ENCODE data around the gene ZNF33B. TPM values are rescaled to one million over a fixed set of nuclear protein-coding genes. Genes with fewer than 3 reads are reported as not detected.

ZNF33B gene
- total and polyA plus RNA-seq, 9 of the 15 experiments (the other 6 are each of a cell fraction or from before 2014, with no cell fraction given): 6.9 to 23.9 (median 15.4) TPM

DNA sequence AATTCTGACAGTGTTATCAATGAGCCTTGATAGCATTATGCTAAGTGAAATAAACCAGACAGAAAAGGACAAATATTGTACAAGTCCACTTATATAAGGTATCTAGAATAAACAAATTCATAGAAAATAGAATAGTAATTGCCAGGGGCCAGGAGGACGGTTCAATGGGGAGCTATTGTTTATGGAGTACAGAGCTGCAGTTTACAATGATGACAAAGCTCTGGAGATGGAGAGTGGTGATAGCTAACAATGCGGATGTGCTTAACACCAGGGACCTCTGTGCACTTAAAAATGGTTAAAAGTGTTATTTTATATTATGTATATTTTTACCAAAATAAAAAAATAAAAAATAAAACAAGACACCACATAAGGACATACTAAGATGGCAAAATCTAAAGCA, 46.1 kb upstream of the ZNF33B start:
- CTCF ChIA-PET (ENCODE audit: low intra/inter-chr PET ratio): no interaction called here
- in situ Hi-C loops (cut with MboI) (no loop called here), intact Hi-C loops (cut with micrococcal nuclease) (loop anchor here (5.0 kb wide), 1 partner anchor 37 kb away; no protein-coding TSS in a partner anchor)
- FAIRE-seq: no peak
- Histone ChIP-seq H2AFZ (ENCODE audit: low read depth, low read length) (no peak overlapping the region; the same call in 1 of the 2 replicates), H4K20me1 (replicated peaks; ENCODE audit: control insufficient read depth, insufficient read depth, low read length) (no peaks in the 10 kb centered on the region), H3K27ac (ENCODE audit: extremely low read depth, low read depth, low read length) (no peak overlapping the region), H3K4me3 (no peak overlapping the region), H3K27me3 (ENCODE audit: control insufficient read depth in 2 of 2, insufficient read depth in 2 of 2, low read length in 2 of 2) (no peaks in the 10 kb centered on the region), H3K79me2 (ENCODE audit: control insufficient read depth, insufficient read depth, low read length) (no peaks in the 10 kb centered on the region), H3K9ac (ENCODE audit: insufficient read depth in 1 of 2, low read depth in 2 of 2, low read length in 2 of 2) (no peak overlapping the region), H3K36me3 (ENCODE audit: control insufficient read depth, insufficient read depth, low read length) (no peaks in the 10 kb centered on the region), H3K4me2 (ENCODE audit: insufficient read depth, low read length) (no peak overlapping the region), H3K4me1 (replicated peaks in 1 of 2; ENCODE audit: control insufficient read depth in 2 of 2, insufficient read depth in 2 of 2, low read length in 2 of 2) (peaks cover 0 to 3% of the 10 kb centered on the region in 2 experiments; a peak in 1 of 5 replicates), H3K9me1 (ENCODE audit: control insufficient read depth, insufficient read depth, low read length) (no peaks in the 10 kb centered on the region), H3K9me3 (replicated peaks; ENCODE audit: control insufficient read depth, insufficient read depth, low read depth, low read length) (no peaks in the 10 kb centered on the region)
- POLR2A ChIA-PET: no interaction called here
- no TSS peak for BruUV-seq (replicated peaks)
- DNase-seq (ENCODE audit: extremely low read depth in 1 of 4, low spot score in 3 of 4): no peak
- peak; percentile 80 for ATAC-seq
- WGBS (ENCODE audit: insufficient coverage, low coverage, missing lambda C conversion rate): 11% methylated on average over 2 of the region's 2 CpGs
- no peak for TF ChIP-seq ETS1 (conservative IDR thresholded peaks at IDR 0.05; ENCODE audit: control insufficient read depth, low read depth, low read length)
- TF ChIP-seq SOX6 (IDR thresholded peaks at IDR 0.05): peak; percentile 71
- TF ChIP-seq RCOR1 (IDR thresholded peaks at IDR 0.05; ENCODE audit: borderline replicate concordance in 1 of 2, low read depth in 2 of 2, low read length in 2 of 2): peak in 1 of 2 experiments; percentile 15; a peak in 1 of 4 replicates

DNA sequence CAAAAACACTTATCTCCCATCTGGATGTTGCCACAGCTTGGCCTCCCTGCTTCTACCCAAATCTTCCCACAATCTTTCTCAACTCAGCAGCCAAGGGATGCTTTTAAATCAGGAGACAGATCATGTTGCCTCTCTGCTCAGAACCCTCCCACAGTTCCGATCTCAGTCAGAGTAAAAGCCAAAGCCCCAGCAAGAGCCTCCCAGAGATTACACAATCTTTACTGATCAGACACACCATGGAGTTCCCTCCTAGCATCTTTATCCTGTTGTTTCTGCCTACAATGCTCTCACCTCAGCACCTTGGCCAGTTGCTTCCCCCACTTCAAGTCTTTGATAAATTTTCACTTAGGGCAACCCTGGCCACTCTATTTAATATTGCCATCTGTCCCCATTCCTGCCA, 41.9 kb upstream of the ZNF33B start:
- POLR2A ChIA-PET: no interaction called here
- TF ChIP-seq CEBPB (tag; IDR thresholded peaks at IDR 0.05) (peak; percentile 84), CBFA2T3 (IDR thresholded peaks at IDR 0.05) (peak; percentile 58; the same call in 1 of the 2 replicates), CEBPG (CRISPR knock-in tag; IDR thresholded peaks at IDR 0.05) (no peak), CEBPG (tag; conservative IDR thresholded peaks at IDR 0.05 in 1 of 2, IDR thresholded peaks at IDR 0.05 in 1 of 2) (peak in 1 of 2 experiments; percentile 58; a peak in 1 of 4 replicates), TCF3 (CRISPR knock-in tag; IDR thresholded peaks at IDR 0.05) (0 out of 2 replicates have a peak, but pooled peaks have one; percentile 7)
- TF ChIP-seq, protein P1, sequence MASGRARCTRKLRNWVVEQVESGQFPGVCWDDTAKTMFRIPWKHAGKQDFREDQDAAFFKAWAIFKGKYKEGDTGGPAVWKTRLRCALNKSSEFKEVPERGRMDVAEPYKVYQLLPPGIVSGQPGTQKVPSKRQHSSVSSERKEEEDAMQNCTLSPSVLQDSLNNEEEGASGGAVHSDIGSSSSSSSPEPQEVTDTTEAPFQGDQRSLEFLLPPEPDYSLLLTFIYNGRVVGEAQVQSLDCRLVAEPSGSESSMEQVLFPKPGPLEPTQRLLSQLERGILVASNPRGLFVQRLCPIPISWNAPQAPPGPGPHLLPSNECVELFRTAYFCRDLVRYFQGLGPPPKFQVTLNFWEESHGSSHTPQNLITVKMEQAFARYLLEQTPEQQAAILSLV (tag; IDR thresholded peaks at IDR 0.05): no peak

More for the DNA sequence above, 41.9 kb upstream of the ZNF33B start:
- Histone ChIP-seq H3K27ac (ENCODE audit: extremely low read depth, low read depth, low read length) (no peak overlapping the region), H3K27me3 (ENCODE audit: control insufficient read depth in 2 of 2, insufficient read depth in 2 of 2, low read length in 2 of 2) (no peaks in the 10 kb centered on the region), H3K9me1 (ENCODE audit: control insufficient read depth, insufficient read depth, low read length) (no peaks in the 10 kb centered on the region), H3K9me3 (replicated peaks; ENCODE audit: control insufficient read depth, insufficient read depth, low read depth, low read length) (no peaks in the 10 kb centered on the region), H3K79me2 (ENCODE audit: control insufficient read depth, insufficient read depth, low read length) (no peaks in the 10 kb centered on the region), H3K36me3 (ENCODE audit: control insufficient read depth, insufficient read depth, low read length) (no peaks in the 10 kb centered on the region), H3K4me1 (replicated peaks in 1 of 2; ENCODE audit: control insufficient read depth in 2 of 2, insufficient read depth in 2 of 2, low read length in 2 of 2) (peaks cover 0 to 3% of the 10 kb centered on the region in 2 experiments; a peak in 1 of 5 replicates), H2AFZ (ENCODE audit: low read depth, low read length) (no peak overlapping the region), H3K4me2 (ENCODE audit: insufficient read depth, low read length) (no peak overlapping the region), H3K4me3 (no peak overlapping the region), H4K20me1 (replicated peaks; ENCODE audit: control insufficient read depth, insufficient read depth, low read length) (no peaks in the 10 kb centered on the region), H3K9ac (ENCODE audit: insufficient read depth in 1 of 2, low read depth in 2 of 2, low read length in 2 of 2) (no peak overlapping the region)
- intact Hi-C loops (cut with micrococcal nuclease): loop anchor here (5.0 kb wide), 1 partner anchor 33 kb away; no protein-coding TSS in a partner anchor
- in situ Hi-C loops (cut with MboI): no loop called here
- no TSS peak for BruUV-seq (replicated peaks)
- ATAC-seq: peak; percentile 62
- peak in 1 of 4 experiments; percentile 38 for DNase-seq (ENCODE audit: extremely low read depth in 1 of 4, low spot score in 3 of 4)
- CTCF ChIA-PET (ENCODE audit: low intra/inter-chr PET ratio): no interaction called here
- WGBS (ENCODE audit: insufficient coverage, low coverage, missing lambda C conversion rate): 0% methylated on average over 1 of the region's 1 CpG
- no peak for FAIRE-seq
